ENCODE results near the gene RPUSD3.

RPUSD3 gene

GRCh38 chr3:9804996-9805395 is 38.8 kb downstream of the RPUSD3 start:
- DNase-seq (ENCODE audit: low spot score): no peak

- no peak for DNase-seq (ENCODE audit: low spot score)
These were observed 40.3 kb downstream of the RPUSD3 start for GRCh38 chr3:9803494-9803893.

- DNase-seq (ENCODE audit: low spot score): no peak
These were observed 43.3 kb downstream of the RPUSD3 start for GRCh38 chr3:9800529-9800928.

- no peak for DNase-seq (ENCODE audit: low spot score)
These were observed 46.4 kb downstream of the RPUSD3 start for GRCh38 chr3:9797196-9797945.

GRCh38 chr3:9795207-9795606 is 48.6 kb downstream of the RPUSD3 start:
- DNase-seq (ENCODE audit: low spot score): peak; percentile 69

GRCh38 chr3:9794400-9794799 is 49.4 kb downstream of the RPUSD3 start:
- DNase-seq (ENCODE audit: low spot score): no peak

GRCh38 chr3:9793161-9793781 is 50.5 kb downstream of the RPUSD3 start:
- DNase-seq (ENCODE audit: low spot score): peak; percentile 62

- DNase-seq (ENCODE audit: low spot score): peak; percentile 97
These were observed 51.2 kb downstream of the RPUSD3 start, which contains the start of the genes ARPC4 and TADA3 for GRCh38 chr3:9792405-9793160. TSS of gene ARPC4 (plus strand) at chr3:9793082. CDS start at chr3:9793122, 40 bp downstream. TSS of gene TADA3 (minus strand) at chr3:9792473. CDS start at chr3:9791466, 1,007 bp downstream.

- DNase-seq (ENCODE audit: low spot score): no peak
These were observed 51.9 kb downstream of the RPUSD3 start for GRCh38 chr3:9791790-9792404.

- DNase-seq (ENCODE audit: low spot score): no peak
These were observed 52.7 kb downstream of the RPUSD3 start for GRCh38 chr3:9791127-9791526.

Measured in NAMALWA (cell line).